ENCODE data around the gene SORCS3.

DNA sequence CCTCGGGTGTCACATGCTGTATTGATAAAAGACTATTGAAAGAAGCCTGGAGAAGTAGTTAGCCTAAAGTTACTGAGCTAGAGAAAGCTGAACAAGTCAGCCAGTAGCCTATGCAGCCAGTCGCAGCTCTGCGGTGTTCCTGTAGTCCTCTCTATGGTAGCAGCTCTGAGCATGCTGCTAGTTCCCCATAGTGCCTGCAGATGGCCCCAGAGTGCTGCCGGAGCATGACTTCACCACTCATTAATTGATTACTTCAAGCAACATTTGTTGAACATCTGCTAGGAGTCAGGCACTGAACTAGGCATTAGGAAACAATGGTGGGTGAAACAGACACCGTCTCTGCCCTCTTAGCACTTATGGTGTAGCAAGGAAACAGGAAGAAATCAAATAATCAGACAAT is 422.7 kb downstream of the SORCS3 start:
- no peak for TF ChIP-seq POLR2AphosphoS5 (IDR thresholded peaks at IDR 0.05; ENCODE audit: insufficient read depth in 1 of 2, low read depth in 1 of 2)
- TF ChIP-seq, protein P1, sequence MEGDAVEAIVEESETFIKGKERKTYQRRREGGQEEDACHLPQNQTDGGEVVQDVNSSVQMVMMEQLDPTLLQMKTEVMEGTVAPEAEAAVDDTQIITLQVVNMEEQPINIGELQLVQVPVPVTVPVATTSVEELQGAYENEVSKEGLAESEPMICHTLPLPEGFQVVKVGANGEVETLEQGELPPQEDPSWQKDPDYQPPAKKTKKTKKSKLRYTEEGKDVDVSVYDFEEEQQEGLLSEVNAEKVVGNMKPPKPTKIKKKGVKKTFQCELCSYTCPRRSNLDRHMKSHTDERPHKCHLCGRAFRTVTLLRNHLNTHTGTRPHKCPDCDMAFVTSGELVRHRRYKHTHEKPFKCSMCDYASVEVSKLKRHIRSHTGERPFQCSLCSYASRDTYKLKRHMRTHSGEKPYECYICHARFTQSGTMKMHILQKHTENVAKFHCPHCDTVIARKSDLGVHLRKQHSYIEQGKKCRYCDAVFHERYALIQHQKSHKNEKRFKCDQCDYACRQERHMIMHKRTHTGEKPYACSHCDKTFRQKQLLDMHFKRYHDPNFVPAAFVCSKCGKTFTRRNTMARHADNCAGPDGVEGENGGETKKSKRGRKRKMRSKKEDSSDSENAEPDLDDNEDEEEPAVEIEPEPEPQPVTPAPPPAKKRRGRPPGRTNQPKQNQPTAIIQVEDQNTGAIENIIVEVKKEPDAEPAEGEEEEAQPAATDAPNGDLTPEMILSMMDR (IDR thresholded peaks at IDR 0.05), result no peak
- TF ChIP-seq POLR2A (IDR thresholded peaks at IDR 0.05), result no peak
